ENCODE results near the gene RANBP1. TPM values are rescaled to one million over a fixed set of nuclear protein-coding genes. Genes with fewer than 3 reads are reported as not detected.

The RANBP1 gene
- total and polyA plus RNA-seq, 2 of the 13 experiments (the other 11 are each of a cell fraction or from before 2014, with no cell fraction given) = 181 to 492 TPM

GRCh38 chr22:20079745-20080444 lies 36.0 kb upstream of the RANBP1 start, which contains the start of gene DGCR8 (continued):
- TF ChIP-seq HMGXB3 (CRISPR knock-in tag; IDR thresholded peaks at IDR 0.05; ENCODE audit: borderline replicate concordance) (no peak), NFKBIZ (CRISPR knock-in tag; IDR thresholded peaks at IDR 0.05) (peak; percentile 56; the same call in 1 of the 2 replicates), SP2 (CRISPR knock-in tag; IDR thresholded peaks at IDR 0.05) (peak; percentile 87), ZUFSP (CRISPR knock-in tag; IDR thresholded peaks at IDR 0.05; ENCODE audit: borderline replicate concordance) (no peak), KAT8 (CRISPR knock-in tag; IDR thresholded peaks at IDR 0.05) (peak; percentile 95), ZHX2 (IDR thresholded peaks at IDR 0.05; ENCODE audit: low read depth) (peak; percentile 74), ZHX2 (CRISPR knock-in tag; IDR thresholded peaks at IDR 0.05; ENCODE audit: borderline replicate concordance) (no peak; the same call in 1 of the 2 replicates), SOX13 (IDR thresholded peaks at IDR 0.05) (no peak), SOX13 (CRISPR knock-in tag; conservative IDR thresholded peaks at IDR 0.05 in 1 of 2, IDR thresholded peaks at IDR 0.05 in 1 of 2) (peak in 1 of 2 experiments; percentile 63; a peak in 1 of 4 replicates), CAMTA2 (CRISPR knock-in tag; IDR thresholded peaks at IDR 0.05; ENCODE audit: borderline replicate concordance) (no peak; the same call in 1 of the 2 replicates), RBM22 (optimal IDR thresholded peaks at IDR 0.05; ENCODE audit: low read length) (no peak), CEBPG (CRISPR knock-in tag; IDR thresholded peaks at IDR 0.05) (peak; percentile 46; the same call in 1 of the 2 replicates)
